Esophagus squamous epithelium (tissue), 5 donors: ENCODE measurements around the gene RNF166. TPM values are rescaled to one million over a fixed set of nuclear protein-coding genes. Genes with fewer than 3 reads are reported as not detected.
A peak's percentile ranks its signal among the peaks of the same experiment; 100 is the strongest.

Experiments
- DNase-seq: peaks from one replicate; lab custom pipeline; 2025; lab: John Stamatoyannopoulos, UW
- H3K27ac ChIP-seq, 4 donors: fragments of 200-600 bp; sonication (generic); one replicate each; pipeline ENCODE4 v1.5.1; 2016 to 2019; ENCODE audit warnings: mild to moderate bottlenecking in 1 of 4
- H3K27me3 ChIP-seq, 4 donors: fragments of 200-600 bp; sonication (generic); 1 replicate in 3 of 4; 2 replicates in 1 of 4; pipeline versions ENCODE4 v1.5.1 to v1.6.0; 2017 to 2021; ENCODE audit warnings: antibody characterized with exemption in 1 of 4
- H3K36me3 ChIP-seq, 3 donors: fragments of 200-600 bp; sonication (generic); one replicate each; pipeline ENCODE4 v1.5.1; 2016 to 2019
- H3K4me1 ChIP-seq, 3 donors: fragments of 200-600 bp; sonication (generic); one replicate each; pipeline ENCODE4 v1.5.1; 2017 to 2019
- H3K4me3 ChIP-seq, 4 donors: fragments of 200-600 bp; sonication (generic); 1 replicate in 3 of 4; 2 replicates in 1 of 4; pipeline ENCODE4 v1.5.1; 2016 to 2019; ENCODE audit warnings: mild to moderate bottlenecking in 2 of 4, moderate library complexity in 1 of 4
- H3K9me3 ChIP-seq, 3 donors: fragments of 200-600 bp; sonication (generic); one replicate each; pipeline ENCODE4 v1.5.1; 2016 to 2019
- CTCF ChIP-seq, 6 experiments: fragments of 450-650 bp in 4 of 6; fragments of 200-600 bp in 2 of 6; sonication (generic) in 2 of 6; IDR thresholded peaks; one replicate each; pipeline ENCODE4 v1.5.1; 2016 to 2019; ENCODE audit warnings: antibody characterized with exemption in 6 of 6, mild to moderate bottlenecking in 4 of 6, moderate library complexity in 4 of 6
- POLR2A ChIP-seq, 4 donors: fragments of 450-650 bp; IDR thresholded peaks; one replicate each; pipeline ENCODE4 v1.6.1; 2017; ENCODE audit warnings: antibody characterized with exemption in 4 of 4, mild to moderate bottlenecking in 4 of 4, moderate library complexity in 3 of 4
- WGBS, 2 donors: methylation state at CpG; one replicate each; pipeline ENCODE4 v1.1.5; 2018; 5-methylcytosine and 5-hydroxymethylcytosine counted together
- intact Hi-C: fragments of 100-400 bp; cut with DNase I; formaldehyde crosslinking; loops from one replicate; pipeline ENCODE4 v1.15.0; 2022
- total RNA-seq, 4 donors: library from RNA; depleted of rRNA; stranded (reverse); fragments of >200 nt; gene quantifications; one replicate each; pipeline ENCODE4 v1.1.0, GENCODE V29; 2016
- donor health status: DM: yes; HTN: yes; CAD: no.

RNF166 gene
- total RNA-seq, 4 donors from 2014 or later = 7.1 to 16.8 (median 9.6) TPM

- Histone ChIP-seq H3K27ac (peak overlapping the region; percentile 78 to 91 (median 82)), H3K4me3 (no peak overlapping the region), H3K36me3 (peaks cover 0 to 56% (median 5%) of the 10 kb centered on the region in 3 donors), H3K27me3 (no peaks in the 10 kb centered on the region), H3K9me3 (no peaks in the 10 kb centered on the region), H3K4me1 (peaks cover 7 to 32% (median 21%) of the 10 kb centered on the region in 3 donors)
- intact Hi-C loops = no loop called here
- WGBS, 2 donors = 73 to 93% methylated on average over 3 to 5 of the region's 29 CpGs
- no peak for DNase-seq
- no peak for TF ChIP-seq POLR2A (IDR thresholded peaks at IDR 0.05)
- no peak for TF ChIP-seq CTCF (IDR thresholded peaks at IDR 0.05)
Measured at GRCh38 chr16:88651989-88652761, 54.0 kb downstream of the RNF166 start.

- peak; percentile 68 for DNase-seq
- 30 to 49% methylated on average over 10 to 15 of the region's 24 CpGs for WGBS, 2 donors
- Histone ChIP-seq H3K4me3 (peak overlapping the region; percentile 71 to 96 (median 72)), H3K27me3 (no peaks in the 10 kb centered on the region), H3K36me3 (peaks cover 0 to 49% (median 5%) of the 10 kb centered on the region in 3 donors), H3K4me1 (peaks cover 7 to 32% (median 21%) of the 10 kb centered on the region in 3 donors), H3K27ac (peak overlapping the region; percentile 78 to 91 (median 82)), H3K9me3 (no peaks in the 10 kb centered on the region)
- TF ChIP-seq CTCF (IDR thresholded peaks at IDR 0.05) (peak in 1 of 6 experiments; percentile 14), POLR2A (IDR thresholded peaks at IDR 0.05) (peak in 1 of 4 donors; percentile 37)
- intact Hi-C loops = no loop called here
Measured at GRCh38 chr16:88651276-88651988, 54.8 kb downstream of the RNF166 start.

- no peak for TF ChIP-seq CTCF (IDR thresholded peaks at IDR 0.05)
- peak in 2 of 4 donors; percentile 48 to 56 for TF ChIP-seq POLR2A (IDR thresholded peaks at IDR 0.05)
- no peak for DNase-seq
- no peaks in the 10 kb centered on the region for H3K9me3 ChIP-seq
- H3K36me3 ChIP-seq = peaks cover 0 to 49% (median 5%) of the 10 kb centered on the region in 3 donors
- intact Hi-C loops = no loop called here
- H3K27ac ChIP-seq = peak within 1 kb of the TSS; percentile 78 to 91 (median 82)
- no peaks in the 10 kb centered on the region for H3K27me3 ChIP-seq
- H3K4me3 ChIP-seq = peak within 1 kb of the TSS; percentile 71 to 96 (median 72)
- no CpG with 5 or more reads among the region's 41 CpGs for WGBS, 2 donors
- H3K4me1 ChIP-seq = peaks cover 7 to 32% (median 21%) of the 10 kb centered on the region in 3 donors
Measured at GRCh38 chr16:88650749-88651275, 55.4 kb downstream of the RNF166 start, which contains the start of gene CYBA. TSS of gene CYBA (minus strand) at chr16:88651053. CDS start at chr16:88651013, 40 bp downstream.

GRCh38 chr16:88649924-88650748 lies 56.1 kb downstream of the RNF166 start:
- DNase-seq = no peak
- Histone ChIP-seq H3K27ac (peak overlapping the region; percentile 78 to 91 (median 82)), H3K4me1 (peaks cover 7 to 32% (median 21%) of the 10 kb centered on the region in 3 donors), H3K9me3 (no peaks in the 10 kb centered on the region), H3K36me3 (peaks cover 0 to 47% (median 5%) of the 10 kb centered on the region in 3 donors), H3K27me3 (no peaks in the 10 kb centered on the region), H3K4me3 (peak overlapping the region; percentile 71 to 96 (median 72))
- intact Hi-C loops = no loop called here
- 41 to 68% methylated on average over 5 to 10 of the region's 37 CpGs for WGBS, 2 donors
- TF ChIP-seq POLR2A (IDR thresholded peaks at IDR 0.05) (no peak), CTCF (IDR thresholded peaks at IDR 0.05) (peak in 1 of 6 experiments; percentile 5)
